HCT116 (cell line): Measurements from ENCODE around the gene PCDH9.

Source experiments
- CEBPB ChIP-seq: IDR thresholded peaks from 2 replicates; pipeline ENCODE4 v1.6.1; 2012; ENCODE audit warnings: low read depth
- CTCF ChIP-seq, 3 experiments: fragments of 200-600 bp in 1 of 3; sonication (generic) in 1 of 3; IDR thresholded peaks in 2 of 3; conservative IDR thresholded peaks in 1 of 3; 2 replicates each; pipeline ENCODE4 v1.5.1; 2012 to 2017; ENCODE audit warnings: low read depth in 2 of 3, low read length in 2 of 3, antibody characterized with exemption in 1 of 3, borderline replicate concordance in 1 of 3, control low read depth in 1 of 3, mild to moderate bottlenecking in 1 of 3, mixed read lengths in 1 of 3, mixed run types in 1 of 3, moderate library complexity in 1 of 3; ENCODE audit not compliant: insufficient read depth in 1 of 3
- EZH2 ChIP-seq: fragments of 200-600 bp; sonication (generic); IDR thresholded peaks from 2 replicates; pipeline ENCODE4 v1.6.1; 2017; ENCODE audit warnings: antibody characterized with exemption, mixed run types
- JUND ChIP-seq: IDR thresholded peaks from 2 replicates; pipeline ENCODE4 v1.6.1; 2012
- POLR2A ChIP-seq: IDR thresholded peaks from 2 replicates; pipeline ENCODE4 v1.7.0; 2011; ENCODE audit warnings: borderline replicate concordance; ENCODE audit not compliant: insufficient read depth, insufficient read length; ENCODE audit errors: extremely low read depth
- RAD21 ChIP-seq: IDR thresholded peaks from 2 replicates; pipeline ENCODE4 v1.6.1; 2012; ENCODE audit warnings: low read depth, mild to moderate bottlenecking
- REST ChIP-seq: IDR thresholded peaks from 2 replicates; pipeline ENCODE4 v1.6.1; 2012; ENCODE audit warnings: low read depth
- SIN3A ChIP-seq: IDR thresholded peaks from 2 replicates; pipeline ENCODE4 v1.6.1; 2012; ENCODE audit warnings: low read depth
- SRF ChIP-seq: IDR thresholded peaks from 2 replicates; pipeline ENCODE4 v1.6.1; 2012; ENCODE audit warnings: low read depth
- ZBTB33 ChIP-seq: IDR thresholded peaks from 2 replicates; pipeline ENCODE4 v1.6.1; 2011; ENCODE audit warnings: mild to moderate bottlenecking, low read length, moderate library complexity; ENCODE audit not compliant: insufficient replicate concordance; ENCODE audit errors: extremely low read depth
- ZNF274 ChIP-seq: fragments of 200-500 bp; sonication (Bioruptor generic); IDR thresholded peaks from 2 replicates; pipeline ENCODE4 v1.6.1; 2014; ENCODE audit warnings: mild to moderate bottlenecking, low read depth, low read length, inconsistent platforms

- TF ChIP-seq CTCF (IDR thresholded peaks at IDR 0.05 in 2 of 3, conservative IDR thresholded peaks at IDR 0.05 in 1 of 3; ENCODE audit: borderline replicate concordance in 1 of 3, insufficient read depth in 1 of 3, low read depth in 2 of 3, low read length in 2 of 3), result no peak
- TF ChIP-seq SIN3A, result no peak
- no peak for TF ChIP-seq EZH2
- TF ChIP-seq POLR2A, result no peak
- TF ChIP-seq CEBPB, result no peak
- TF ChIP-seq SRF, result no peak
- no peak for TF ChIP-seq JUND
- TF ChIP-seq ZBTB33, result no peak
- TF ChIP-seq ZNF274, result no peak
- TF ChIP-seq REST, result no peak
- no peak for TF ChIP-seq RAD21
These were observed 786.2 kb downstream of the PCDH9 start for GRCh38 chr13:66443926-66444325.
